CD14-positive monocyte (primary cell): ENCODE measurements around the gene UPP2. TPM values are rescaled to one million over a fixed set of nuclear protein-coding genes. Genes with fewer than 3 reads are reported as not detected.

Source experiments
- DNase-seq, 3 donors: peaks; one replicate each; pipeline ENCODE4 v3.0.0-alpha.2; 2011 to 2022
- H2AFZ ChIP-seq: 2 replicates; pipeline ENCODE4 v1.6.0; 2012; ENCODE audit warnings: mild to moderate bottlenecking, low read depth, low read length, inconsistent platforms; ENCODE audit not compliant: insufficient read depth, poor library complexity, severe bottlenecking
- H3K27ac ChIP-seq, 2 donors: 1 replicate in 1 of 2; 2 replicates in 1 of 2; pipeline ENCODE4 v1.5.1; 2012 to 2013; ENCODE audit warnings: low read length in 2 of 2, control low read depth in 1 of 2, inconsistent platforms in 1 of 2, low read depth in 1 of 2, mild to moderate bottlenecking in 1 of 2
- H3K27me3 ChIP-seq, 2 donors: one replicate each; pipeline versions ENCODE4 v1.6.0 to v1.6.1; 2011 to 2013; ENCODE audit warnings: low read length in 2 of 2; ENCODE audit not compliant: control insufficient read depth in 2 of 2, insufficient read depth in 2 of 2
- H3K36me3 ChIP-seq, 2 donors: replicated peaks in 1 of 2; 1 replicate in 1 of 2; 2 replicates in 1 of 2; pipeline versions ENCODE4 v1.5.1 to v1.6.1; 2012 to 2013; ENCODE audit warnings: low read length in 2 of 2, control low read depth in 1 of 2, inconsistent platforms in 1 of 2, mild to moderate bottlenecking in 1 of 2; ENCODE audit not compliant: insufficient read depth in 2 of 2, control insufficient read depth in 1 of 2
- H3K4me1 ChIP-seq, 2 donors: 1 replicate in 1 of 2; 2 replicates in 1 of 2; pipeline versions ENCODE4 v1.5.1 to v1.6.1; 2012 to 2013; ENCODE audit warnings: low read length in 2 of 2, control low read depth in 1 of 2, inconsistent platforms in 1 of 2, mild to moderate bottlenecking in 1 of 2, moderate library complexity in 1 of 2; ENCODE audit not compliant: insufficient read depth in 2 of 2, control insufficient read depth in 1 of 2
- H3K4me2 ChIP-seq: replicated peaks from 2 replicates; pipeline ENCODE3; 2012; ENCODE audit warnings: low read length, moderate library complexity, mild to moderate bottlenecking; ENCODE audit not compliant: poor library complexity, severe bottlenecking; ENCODE audit errors: extremely low read depth
- H3K4me3 ChIP-seq, 3 experiments: fragments of 200-600 bp in 1 of 3; sonication (generic) in 1 of 3; replicated peaks in 1 of 3; 1 replicate in 2 of 3; 2 replicates in 1 of 3; pipeline ENCODE4 v1.5.1; 2011 to 2013; ENCODE audit warnings: low read length in 3 of 3, mild to moderate bottlenecking in 3 of 3, control low read depth in 2 of 3, low read depth in 2 of 3, inconsistent platforms in 1 of 3, moderate library complexity in 1 of 3
- H3K79me2 ChIP-seq: 2 replicates; pipeline ENCODE4 v1.6.0; 2012; ENCODE audit warnings: mild to moderate bottlenecking, control low read depth, inconsistent platforms, low read length, moderate library complexity; ENCODE audit not compliant: insufficient read depth
- H3K9ac ChIP-seq: 2 replicates; pipeline ENCODE4 v1.6.0; 2017; ENCODE audit warnings: low read length, mild to moderate bottlenecking; ENCODE audit not compliant: insufficient read depth, poor library complexity, severe bottlenecking
- H3K9me3 ChIP-seq, 2 donors: replicated peaks in 1 of 2; 1 replicate in 1 of 2; 2 replicates in 1 of 2; pipeline versions ENCODE4 v1.5.1 to v1.6.1; 2012 to 2013; ENCODE audit warnings: low read length in 2 of 2, control low read depth in 1 of 2; ENCODE audit not compliant: control insufficient read depth in 1 of 2, insufficient read depth in 1 of 2
- H4K20me1 ChIP-seq: 2 replicates; pipeline ENCODE4 v1.6.0; 2012; ENCODE audit warnings: mild to moderate bottlenecking, low read length, control low read depth, moderate library complexity; ENCODE audit not compliant: insufficient read depth
- H3K27ac Mint-ChIP-seq, 7 donors: one replicate each; pipeline ENCODE4 v1.8.0; 2020; ENCODE audit warnings: mild to moderate bottlenecking in 7 of 7, mixed read lengths in 7 of 7, moderate library complexity in 6 of 7, inconsistent platforms in 2 of 7
- H3K27me3 Mint-ChIP-seq, 3 donors: one replicate each; pipeline ENCODE4 v1.8.0; 2021 to 2022; ENCODE audit warnings: low read depth in 3 of 3, mild to moderate bottlenecking in 3 of 3, mixed read lengths in 3 of 3, moderate library complexity in 3 of 3, inconsistent platforms in 1 of 3
- H3K36me3 Mint-ChIP-seq, 2 donors: one replicate each; pipeline ENCODE4 v1.8.0; 2020; ENCODE audit warnings: mixed read lengths in 2 of 2, inconsistent platforms in 1 of 2, mild to moderate bottlenecking in 1 of 2
- H3K4me1 Mint-ChIP-seq: one replicate; pipeline ENCODE4 v1.8.0; 2020; ENCODE audit warnings: mild to moderate bottlenecking, mixed read lengths
- H3K4me3 Mint-ChIP-seq, 2 donors: one replicate each; pipeline ENCODE4 v1.8.0; 2020; ENCODE audit warnings: mild to moderate bottlenecking in 2 of 2, mixed read lengths in 2 of 2, moderate library complexity in 1 of 2
- H3K9me3 Mint-ChIP-seq, 7 donors: one replicate each; pipeline ENCODE4 v1.8.0; 2020 to 2022; ENCODE audit warnings: mixed read lengths in 7 of 7, mild to moderate bottlenecking in 6 of 7, moderate library complexity in 6 of 7, inconsistent platforms in 2 of 7
- CTCF ChIP-seq: fragments of 200-600 bp; IDR thresholded peaks from one replicate; pipeline ENCODE4 v1.8.0; 2022; ENCODE audit warnings: antibody characterized with exemption, mild to moderate bottlenecking
- WGBS: methylation state at CpG from one replicate; pipeline ENCODE4 v1.1.5; 2013; ENCODE audit warnings: missing lambda C conversion rate; ENCODE audit not compliant: insufficient coverage; 5-methylcytosine and 5-hydroxymethylcytosine counted together
- intact Hi-C, 2 donors: fragments of 100-400 bp; cut with micrococcal nuclease; formaldehyde crosslinking; loops; one replicate each; pipeline versions ENCODE4 v1.15.0 to v1.15.1; 2023
- polyA plus RNA-seq, 3 donors: library from polyadenylated mRNA; depleted of rRNA in 1 of 3; unstranded in 2 of 3; stranded (reverse) in 1 of 3; fragments of 300-500 nt in 2 of 3; fragments of >200 nt in 1 of 3; fragmentation: Illumina TruSeq in 2 of 3; gene quantifications; 1 replicate in 2 of 3; 2 replicates in 1 of 3; pipeline ENCODE4 v1.2.3, GENCODE V29; 2012 to 2021

Gene UPP2
- polyA plus RNA-seq, 3 donors, result not detected

GRCh38 chr2:158060835-158061435 lies 40.7 kb upstream of the UPP2 start:
- Histone ChIP-seq H3K9ac (no peak overlapping the region), H2AFZ (no peak overlapping the region), H3K4me2 (no peak overlapping the region), H3K4me3 (no peak overlapping the region), H3K79me2 (no peaks in the 10 kb centered on the region), H3K36me3 (no peaks in the 10 kb centered on the region), H3K27me3 (no peaks in the 10 kb centered on the region), H4K20me1 (no peaks in the 10 kb centered on the region), H3K27ac (no peak overlapping the region), H3K4me1 (no peaks in the 10 kb centered on the region), H3K9me3 (no peaks in the 10 kb centered on the region)
- TF ChIP-seq CTCF, result no peak
- Mint-ChIP-seq H3K4me3 (no peak overlapping the region), H3K27ac (no peak overlapping the region), H3K4me1 (no peaks in the 10 kb centered on the region), H3K36me3 (no peaks in the 10 kb centered on the region), H3K9me3 (peaks cover 0 to 4% (median 0%) of the 10 kb centered on the region in 7 donors), H3K27me3 (peaks cover 0 to 1% (median 0%) of the 10 kb centered on the region in 3 donors)
- intact Hi-C loops, result no loop called here
- no CpG with 5 or more reads among the region's 5 CpGs for WGBS
- no peak for DNase-seq

- 78% methylated on average over 2 of the region's 5 CpGs for WGBS
- no peak overlapping the region for H3K27ac ChIP-seq
- intact Hi-C loops, result no loop called here
These were observed 39.9 kb upstream of the UPP2 start for GRCh38 chr2:158061763-158062162.

More at GRCh38 chr2:158061763-158062162, 39.9 kb upstream of the UPP2 start:
- Histone ChIP-seq H3K9me3 (no peaks in the 10 kb centered on the region), H3K4me1 (no peaks in the 10 kb centered on the region), H2AFZ (no peak overlapping the region), H3K4me3 (no peak overlapping the region), H4K20me1 (no peaks in the 10 kb centered on the region), H3K4me2 (no peak overlapping the region), H3K79me2 (no peaks in the 10 kb centered on the region), H3K27me3 (no peaks in the 10 kb centered on the region), H3K36me3 (no peaks in the 10 kb centered on the region), H3K9ac (no peak overlapping the region)
- Mint-ChIP-seq H3K4me3 (no peak overlapping the region), H3K36me3 (no peaks in the 10 kb centered on the region), H3K27ac (peak overlapping the region in 1 of 7 donors; percentile 66), H3K9me3 (peaks cover 0 to 4% (median 0%) of the 10 kb centered on the region in 7 donors), H3K27me3 (peaks cover 0 to 1% (median 0%) of the 10 kb centered on the region in 3 donors), H3K4me1 (no peaks in the 10 kb centered on the region)
- TF ChIP-seq CTCF, result no peak
- no peak for DNase-seq
